GM23248 (cell line): ENCODE data around the gene MEIS2.

Experiments used
- EZH2 ChIP-seq: fragments of 200-600 bp; sonication (generic); IDR thresholded peaks from 2 replicates; pipeline ENCODE4 v1.6.1; 2018; ENCODE audit warnings: antibody characterized with exemption, mild to moderate bottlenecking; ENCODE audit not compliant: insufficient read depth, poor library complexity, severe bottlenecking
- EZH2phosphoT487 ChIP-seq: fragments of 200-600 bp; sonication (generic); IDR thresholded peaks from 2 replicates; pipeline ENCODE4 v1.6.1; 2018; ENCODE audit warnings: antibody characterized with exemption, moderate library complexity, mild to moderate bottlenecking, low read depth; ENCODE audit not compliant: insufficient read depth

GRCh38 chr15:37134699-37135131, 34.4 kb upstream of the MEIS2 start:
- no peak for TF ChIP-seq EZH2phosphoT487
- no peak for TF ChIP-seq EZH2
